ENCODE data around the gene CRTC3.

- TF ChIP-seq, protein P1, sequence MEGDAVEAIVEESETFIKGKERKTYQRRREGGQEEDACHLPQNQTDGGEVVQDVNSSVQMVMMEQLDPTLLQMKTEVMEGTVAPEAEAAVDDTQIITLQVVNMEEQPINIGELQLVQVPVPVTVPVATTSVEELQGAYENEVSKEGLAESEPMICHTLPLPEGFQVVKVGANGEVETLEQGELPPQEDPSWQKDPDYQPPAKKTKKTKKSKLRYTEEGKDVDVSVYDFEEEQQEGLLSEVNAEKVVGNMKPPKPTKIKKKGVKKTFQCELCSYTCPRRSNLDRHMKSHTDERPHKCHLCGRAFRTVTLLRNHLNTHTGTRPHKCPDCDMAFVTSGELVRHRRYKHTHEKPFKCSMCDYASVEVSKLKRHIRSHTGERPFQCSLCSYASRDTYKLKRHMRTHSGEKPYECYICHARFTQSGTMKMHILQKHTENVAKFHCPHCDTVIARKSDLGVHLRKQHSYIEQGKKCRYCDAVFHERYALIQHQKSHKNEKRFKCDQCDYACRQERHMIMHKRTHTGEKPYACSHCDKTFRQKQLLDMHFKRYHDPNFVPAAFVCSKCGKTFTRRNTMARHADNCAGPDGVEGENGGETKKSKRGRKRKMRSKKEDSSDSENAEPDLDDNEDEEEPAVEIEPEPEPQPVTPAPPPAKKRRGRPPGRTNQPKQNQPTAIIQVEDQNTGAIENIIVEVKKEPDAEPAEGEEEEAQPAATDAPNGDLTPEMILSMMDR (IDR thresholded peaks at IDR 0.05), result no peak
- TF ChIP-seq EP300 (IDR thresholded peaks at IDR 0.05), result no peak
Measured at GRCh38 chr15:90683876-90684275, 154.2 kb downstream of the CRTC3 start.

Data from esophagus muscularis mucosa (tissue), 3 donors.